D721Med (cell line): ENCODE results near the gene PLCB1.

Source experiments
- DNase-seq: peaks from one replicate; pipeline ENCODE4 v3.0.0; 2011; ENCODE audit warnings: low spot score; ENCODE audit not compliant: insufficient read length
- FAIRE-seq: peaks from 2 replicates; lab custom pipeline; 2011; peaks lifted over from hg19 to GRCh38; lab: Jason Lieb, UNC
- CTCF ChIP-seq: IDR thresholded peaks from 2 replicates; pipeline ENCODE4 v1.5.1; 2012; ENCODE audit warnings: mild to moderate bottlenecking, control low read depth; ENCODE audit not compliant: insufficient read depth; ENCODE audit errors: missing control alignments

The PLCB1 gene

GRCh38 chr20:8326191-8326590, 194.1 kb downstream of the PLCB1 start:
- no peak for TF ChIP-seq CTCF
- FAIRE-seq (no peak), DNase-seq (no peak)

- FAIRE-seq: no peak
- no peak for DNase-seq
- TF ChIP-seq CTCF: no peak
Observed at GRCh38 chr20:8326899-8327298, 194.8 kb downstream of the PLCB1 start.

- FAIRE-seq (no peak), DNase-seq (no peak)
- TF ChIP-seq CTCF: no peak
Observed at GRCh38 chr20:8328189-8328588, 196.1 kb downstream of the PLCB1 start.

- FAIRE-seq (no peak), DNase-seq (no peak)
- no peak for TF ChIP-seq CTCF
Observed at GRCh38 chr20:8330319-8330784, 198.3 kb downstream of the PLCB1 start.

GRCh38 chr20:8330785-8331695, 199.0 kb downstream of the PLCB1 start:
- FAIRE-seq: no peak
- no peak for DNase-seq
- TF ChIP-seq CTCF: no peak

GRCh38 chr20:8331740-8332412, 199.8 kb downstream of the PLCB1 start:
- TF ChIP-seq CTCF: no peak
- FAIRE-seq: no peak
- no peak for DNase-seq
